Activated gamma-delta T cell treated with anti-CD3 and anti-CD28 coated beads, Interleukin-2, amount 50 U/mL, for 16 hours (primary cell): ENCODE measurements around the gene SNAPIN.

Source experiments
- DNase-seq: peaks from one replicate; pipeline ENCODE4 v3.0.0-alpha.2; 2020; ENCODE audit warnings: low read depth

SNAPIN gene

GRCh38 chr1:153678519-153679336, 20.2 kb downstream of the SNAPIN start, which contains the start of gene NPR1:
Gene NPR1, plus strand, starts transcription at chr1:153678688. Its CDS starts 421 bp downstream, at chr1:153679109.
- DNase-seq: no peak

- DNase-seq: no peak
These were observed 21.0 kb downstream of the SNAPIN start for GRCh38 chr1:153679337-153680119.

- DNase-seq: no peak
These were observed 21.6 kb downstream of the SNAPIN start for GRCh38 chr1:153680120-153680403.

GRCh38 chr1:153682730-153683129, 24.2 kb downstream of the SNAPIN start:
- DNase-seq: no peak

GRCh38 chr1:153683854-153684253, 25.4 kb downstream of the SNAPIN start:
- DNase-seq: no peak

GRCh38 chr1:153684892-153685291, 26.4 kb downstream of the SNAPIN start:
- no peak for DNase-seq

DNA sequence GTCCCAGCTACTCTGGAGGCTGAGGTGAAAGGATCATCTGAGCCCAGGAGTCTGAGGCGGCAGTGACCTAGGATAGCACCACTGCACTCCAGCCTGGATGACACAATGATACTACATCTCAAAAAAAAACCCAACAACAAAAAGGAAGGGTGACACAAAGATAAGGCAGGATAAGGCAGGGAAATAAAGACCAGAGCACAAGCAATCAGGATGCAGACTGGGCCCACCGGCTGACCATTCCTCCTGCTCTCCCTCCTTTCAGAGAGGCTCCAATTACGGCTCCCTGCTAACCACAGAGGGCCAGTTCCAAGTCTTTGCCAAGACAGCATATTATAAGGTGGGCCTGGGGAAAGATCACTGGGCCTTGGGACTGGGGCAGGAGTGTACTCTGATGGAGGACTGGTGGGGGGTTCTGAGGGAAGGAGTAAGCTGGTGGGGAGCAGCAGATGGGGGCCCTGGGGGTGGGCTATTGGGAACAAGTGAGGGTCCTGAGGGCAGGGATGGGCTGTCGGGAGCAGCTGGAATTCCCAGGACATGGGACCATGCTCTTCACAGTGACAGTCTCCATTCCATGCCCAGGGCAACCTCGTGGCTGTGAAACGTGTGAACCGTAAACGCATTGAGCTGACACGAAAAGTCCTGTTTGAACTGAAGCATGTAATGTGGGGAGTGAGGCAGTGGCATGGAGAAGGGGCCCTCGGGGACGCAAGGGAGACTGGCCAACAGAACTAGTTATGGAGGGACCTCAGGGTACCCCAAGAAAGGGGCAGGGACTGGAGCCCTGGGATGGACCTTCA, 27.2 kb downstream of the SNAPIN start:
- no peak for DNase-seq

- no peak for DNase-seq
These were observed 29.0 kb downstream of the SNAPIN start for GRCh38 chr1:153687346-153688125.

DNA sequence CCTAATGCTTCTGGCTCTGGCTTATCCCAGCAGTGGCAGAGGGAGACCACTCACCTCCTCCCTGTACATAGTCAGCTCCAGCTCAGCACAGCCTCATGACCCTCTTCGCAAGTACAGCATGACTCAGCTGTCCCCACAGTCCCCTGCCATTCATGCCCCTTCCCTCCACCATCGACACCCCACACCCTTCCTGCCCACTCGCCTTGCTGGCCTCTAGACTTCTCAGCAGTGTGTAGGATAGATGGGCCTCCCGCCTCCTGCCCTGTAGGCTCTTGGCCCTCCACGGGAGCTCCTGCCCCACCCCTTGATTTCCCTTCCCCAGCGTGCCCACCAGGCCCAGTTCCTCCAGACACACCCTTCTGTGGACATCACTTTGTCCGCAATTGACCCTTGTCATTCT, 29.8 kb downstream of the SNAPIN start:
- no peak for DNase-seq

DNA sequence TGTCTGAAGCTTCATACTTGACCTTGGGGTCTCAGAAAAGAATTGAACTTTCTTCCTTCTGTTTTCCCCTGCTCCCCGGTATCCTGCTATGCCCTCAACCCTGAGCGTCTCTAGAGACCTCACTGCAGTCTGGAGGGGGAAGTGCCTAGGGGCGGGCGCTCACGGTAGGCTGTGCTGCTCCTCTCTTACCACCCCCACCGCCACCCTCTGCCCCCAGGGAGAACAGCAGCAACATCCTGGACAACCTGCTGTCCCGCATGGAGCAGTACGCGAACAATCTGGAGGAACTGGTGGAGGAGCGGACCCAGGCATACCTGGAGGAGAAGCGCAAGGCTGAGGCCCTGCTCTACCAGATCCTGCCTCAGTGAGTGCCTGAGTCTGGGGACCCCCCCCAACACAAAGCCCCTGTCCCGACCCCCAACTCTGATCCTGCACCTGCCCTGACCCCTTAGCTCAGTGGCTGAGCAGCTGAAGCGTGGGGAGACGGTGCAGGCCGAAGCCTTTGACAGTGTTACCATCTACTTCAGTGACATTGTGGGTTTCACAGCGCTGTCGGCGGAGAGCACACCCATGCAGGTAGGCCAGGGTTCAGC, 30.3 kb downstream of the SNAPIN start:
- no peak for DNase-seq

DNA sequence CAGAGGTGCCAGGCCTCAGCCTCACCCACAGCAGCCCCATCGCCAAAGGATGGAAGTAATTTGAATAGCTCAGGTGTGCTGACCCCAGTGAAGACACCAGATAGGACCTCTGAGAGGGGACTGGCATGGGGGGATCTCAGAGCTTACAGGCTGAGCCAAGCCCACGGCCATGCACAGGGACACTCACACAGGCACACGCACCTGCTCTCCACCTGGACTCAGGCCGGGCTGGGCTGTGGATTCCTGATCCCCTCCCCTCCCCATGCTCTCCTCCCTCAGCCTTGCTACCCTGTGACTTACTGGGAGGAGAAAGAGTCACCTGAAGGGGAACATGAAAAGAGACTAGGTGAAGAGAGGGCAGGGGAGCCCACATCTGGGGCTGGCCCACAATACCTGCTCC, 35.0 kb downstream of the SNAPIN start:
- DNase-seq: no peak

DNA sequence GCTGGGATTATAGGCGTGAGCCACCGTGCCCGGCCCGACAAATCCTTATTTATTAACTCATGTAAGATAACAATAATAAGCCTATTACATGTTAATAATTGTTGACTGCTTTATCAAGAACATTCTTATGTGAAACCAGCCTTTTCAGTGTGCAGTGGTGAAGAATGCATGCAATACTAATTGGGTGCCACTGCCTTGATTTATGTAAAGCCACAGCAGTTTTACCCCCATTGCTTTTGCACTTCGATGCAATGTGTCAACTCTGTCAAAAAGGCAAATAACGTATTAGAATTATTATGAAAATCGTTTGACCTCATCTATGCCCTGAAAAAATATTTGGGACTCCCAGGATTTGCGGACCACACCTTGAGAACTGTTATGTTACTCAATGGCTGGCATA, 38.2 kb downstream of the SNAPIN start:
- no peak for DNase-seq

DNA sequence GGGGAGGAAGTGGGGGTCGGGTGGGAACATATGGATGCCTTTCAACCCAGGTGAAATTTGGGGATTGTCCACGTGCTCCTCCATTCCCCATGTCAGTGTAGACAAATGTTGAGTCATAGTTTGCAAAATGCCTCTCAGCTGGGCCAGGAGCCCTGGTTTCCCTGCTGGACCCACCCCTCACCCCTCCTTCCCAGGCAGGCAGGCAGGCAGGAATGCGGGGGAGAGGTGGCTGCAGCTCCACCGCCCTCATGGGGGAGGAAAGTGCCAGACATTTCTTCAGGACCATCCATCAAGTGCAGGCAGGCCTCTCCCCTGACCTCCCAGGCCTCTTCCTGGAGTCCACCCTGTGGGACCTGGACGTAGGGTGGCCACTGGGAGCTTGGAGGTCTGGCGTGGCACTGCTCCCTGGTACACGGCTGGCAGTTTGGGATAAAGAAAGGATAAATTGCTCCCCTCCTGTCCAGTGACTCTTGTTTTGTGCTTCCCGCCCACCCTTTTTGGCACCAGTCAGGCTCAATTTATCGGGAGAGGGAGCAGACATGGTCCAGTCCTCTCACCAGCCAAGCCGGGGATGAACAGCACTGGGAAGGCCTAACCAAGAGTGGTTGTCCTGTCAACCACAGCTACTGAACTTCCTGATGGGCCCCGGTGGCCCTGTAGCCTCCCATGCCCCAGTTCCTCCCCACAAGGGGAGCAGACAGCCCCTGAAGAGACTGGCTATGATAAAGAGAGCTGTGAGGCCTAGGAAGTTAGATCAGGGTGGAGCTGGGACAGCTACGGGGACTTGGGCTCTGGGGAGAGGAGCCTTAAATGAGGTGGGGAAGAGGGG, 38.9 kb downstream of the SNAPIN start:
- no peak for DNase-seq

- no peak for DNase-seq
These were observed 39.8 kb downstream of the SNAPIN start for GRCh38 chr1:153698020-153698922.

DNA sequence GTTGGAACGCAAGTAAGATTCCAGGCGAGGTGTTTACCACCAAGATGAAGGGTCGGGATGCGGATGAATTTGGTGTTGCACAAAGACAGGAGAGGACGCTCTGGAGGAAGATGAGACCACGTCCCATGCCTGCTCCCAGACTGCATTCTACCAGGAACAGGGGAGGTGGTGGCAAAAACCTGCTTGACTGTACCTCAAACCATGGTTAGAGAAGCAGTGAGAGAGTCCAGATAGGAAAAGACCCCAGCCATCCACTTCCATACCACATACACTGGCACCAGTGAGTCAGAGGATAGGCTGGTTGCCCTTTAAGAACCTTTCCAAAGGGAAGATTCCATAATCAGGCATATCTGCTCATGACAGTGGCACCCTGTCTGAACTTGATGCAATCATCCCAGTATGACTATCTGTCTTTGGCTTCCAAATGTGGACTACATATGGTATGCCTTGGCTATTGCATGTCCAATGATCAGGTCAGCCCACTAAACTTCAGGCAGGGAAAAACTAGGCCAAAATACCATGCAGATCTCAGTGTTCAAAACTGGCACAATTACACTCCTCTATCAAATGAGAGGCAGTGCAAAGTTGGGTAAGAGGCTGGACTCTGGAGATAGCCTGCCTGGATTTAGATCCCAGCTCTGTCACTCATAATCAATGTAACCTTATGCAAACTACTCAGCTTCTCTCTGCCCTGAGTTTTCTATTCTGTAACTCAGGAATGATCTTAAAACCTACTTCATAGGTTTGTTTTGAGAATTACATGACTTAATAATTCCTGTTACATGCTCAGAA, 40.6 kb downstream of the SNAPIN start:
- no peak for DNase-seq

GRCh38 chr1:153699768-153700167, 41.3 kb downstream of the SNAPIN start:
- DNase-seq: no peak

DNA sequence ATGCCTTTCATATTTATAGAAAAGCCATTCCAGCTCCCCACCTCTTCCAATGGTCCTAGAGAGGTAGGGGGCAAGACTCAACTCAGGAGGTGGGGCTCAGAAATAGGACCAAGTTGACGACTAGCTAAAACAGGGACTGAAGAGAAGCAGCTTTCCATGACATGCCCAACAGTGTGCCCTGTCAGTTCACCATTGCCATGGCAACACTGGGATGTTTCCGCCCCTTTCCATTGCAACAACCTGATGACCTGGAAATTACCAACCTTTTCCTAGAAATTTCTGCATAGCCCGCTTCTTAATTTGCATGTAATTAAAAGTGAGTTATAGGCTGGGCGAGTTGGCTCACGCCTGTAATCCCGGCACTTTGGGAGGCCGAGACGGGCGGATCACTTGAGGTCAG, 47.0 kb downstream of the SNAPIN start:
- no peak for DNase-seq

- no peak for DNase-seq
These were observed 52.5 kb downstream of the SNAPIN start for GRCh38 chr1:153711026-153711425.
